SK-N-SH treated with all-trans-retinoic acid at 6 μM for 48 hours (cell line): ENCODE measurements around the gene TBC1D9.

Experiments
- ARNTL ChIP-seq: fragments of 450-650 bp; formaldehyde crosslinking; IDR thresholded peaks from 2 replicates; pipeline ENCODE4 v1.5.0; 2020; ENCODE audit warnings: low read depth, mild to moderate bottlenecking, moderate library complexity, borderline replicate concordance
- CREB5 ChIP-seq: fragments of 250-450 bp; sonication (Bioruptor Pico); IDR thresholded peaks from 2 replicates; pipeline ENCODE4 v1.5.1; 2020; ENCODE audit warnings: low read depth, mild to moderate bottlenecking, moderate library complexity
- ESRRG ChIP-seq: fragments of 250-450 bp; sonication (Bioruptor Pico); IDR thresholded peaks from 2 replicates; pipeline ENCODE4 v1.6.1; 2021; ENCODE audit warnings: mild to moderate bottlenecking
- ISL1 ChIP-seq: fragments of 250-450 bp; sonication (Bioruptor Pico); IDR thresholded peaks from 2 replicates; pipeline ENCODE4 v2.1.2; 2022; ENCODE audit warnings: mild to moderate bottlenecking, moderate library complexity
- PATZ1 ChIP-seq: fragments of 250-450 bp; sonication (Bioruptor Pico); IDR thresholded peaks from 2 replicates; pipeline ENCODE4 v1.8.0; 2020; ENCODE audit warnings: mild to moderate bottlenecking, moderate library complexity, borderline replicate concordance
- RARB ChIP-seq: fragments of 250-450 bp; sonication (Bioruptor Pico); IDR thresholded peaks from 2 replicates; pipeline ENCODE4 v1.8.0; 2021; ENCODE audit warnings: mild to moderate bottlenecking, moderate library complexity
- TCF4 ChIP-seq: fragments of 250-450 bp; sonication (Bioruptor Pico); IDR thresholded peaks from 2 replicates; pipeline ENCODE4 v1.8.0; 2021; ENCODE audit warnings: mild to moderate bottlenecking, moderate library complexity, borderline replicate concordance
- TSHZ2 ChIP-seq: fragments of 250-450 bp; sonication (Bioruptor Pico); IDR thresholded peaks from 2 replicates; pipeline ENCODE4 v1.5.0; 2020; ENCODE audit warnings: mild to moderate bottlenecking, moderate library complexity
- ZFP30 ChIP-seq: fragments of 450-650 bp; formaldehyde crosslinking; IDR thresholded peaks from 2 replicates; pipeline ENCODE4 v1.5.0; 2022; ENCODE audit warnings: mild to moderate bottlenecking, moderate library complexity
- ZNF8 ChIP-seq: fragments of 450-650 bp; formaldehyde crosslinking; IDR thresholded peaks from 2 replicates; pipeline ENCODE4 v1.5.0; 2020; ENCODE audit warnings: mild to moderate bottlenecking, moderate library complexity

DNA sequence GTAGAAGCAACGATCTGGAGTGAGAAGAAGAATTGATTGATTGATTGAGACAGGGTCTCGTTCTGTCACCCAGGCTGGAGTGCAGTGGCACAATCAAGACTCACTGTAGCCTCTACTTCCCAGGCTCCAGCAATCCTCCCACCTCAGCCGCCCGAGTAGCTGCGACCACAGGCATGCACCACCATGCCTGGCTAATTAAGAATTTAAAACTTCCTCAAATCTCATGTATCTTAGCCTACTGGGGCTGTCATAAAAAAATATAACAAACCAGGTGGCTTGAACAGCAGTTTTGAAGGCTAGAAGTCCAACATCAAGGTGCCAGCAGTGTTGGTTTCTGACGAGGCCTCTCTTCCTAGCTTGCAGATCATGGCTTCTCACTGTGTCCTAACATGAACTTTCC lies 18.3 kb upstream of the TBC1D9 start:
- no peak for TF ChIP-seq PATZ1
- TF ChIP-seq CREB5 (CRISPR knock-in tag): no peak
- no peak for TF ChIP-seq ZNF8 (CRISPR knock-in tag)
- no peak for TF ChIP-seq ZFP30 (CRISPR knock-in tag)
- TF ChIP-seq TCF4 (CRISPR knock-in tag): no peak
- no peak for TF ChIP-seq RARB (CRISPR knock-in tag)
- TF ChIP-seq ARNTL (CRISPR knock-in tag): no peak
- no peak for TF ChIP-seq ISL1 (CRISPR knock-in tag)
- TF ChIP-seq ESRRG (CRISPR knock-in tag): no peak
- no peak for TF ChIP-seq TSHZ2 (CRISPR knock-in tag)
